K562 (cell line): ENCODE measurements around the gene ACSL3.

Experiments used
- BRF2 ChIP-seq: IDR thresholded peaks from 3 replicates; pipeline ENCODE4 v1.6.1; 2011; ENCODE audit warnings: borderline replicate concordance, mild to moderate bottlenecking; ENCODE audit not compliant: insufficient read length, insufficient read depth
- MYC ChIP-seq, 2 experiments: fragments of 250-450 bp in 1 of 2; sonication (Bioruptor Pico) in 1 of 2; IDR thresholded peaks; 2 replicates each; pipeline versions ENCODE4 v1.5.1 to v1.6.1; 2012 to 2021; ENCODE audit warnings: low read depth in 2 of 2, borderline replicate concordance in 1 of 2, improper control_type of control experiment in 1 of 2, low read length in 1 of 2, mild to moderate bottlenecking in 1 of 2, moderate library complexity in 1 of 2
- NR2C2 ChIP-seq, 2 experiments: fragments of 200-800 bp in 1 of 2; sonication (Bioruptor generic) in 1 of 2; sonication (generic) in 1 of 2; formaldehyde crosslinking in 1 of 2; IDR thresholded peaks; 2 replicates each; pipeline versions ENCODE4 v1.6.1 to v1.8.0; 2016 to 2022; ENCODE audit warnings: mild to moderate bottlenecking in 1 of 2, missing compliant biosample characterization in 1 of 2, missing genetic modification characterization in 1 of 2, missing genetic modification reagents in 1 of 2
- REST ChIP-seq, 2 experiments: fragments of 450-650 bp; formaldehyde crosslinking in 1 of 2; IDR thresholded peaks; 2 replicates each; pipeline versions ENCODE4 v1.4.0 to v1.6.1; 2014 to 2020; ENCODE audit warnings: mild to moderate bottlenecking in 2 of 2, borderline replicate concordance in 1 of 2, low read depth in 1 of 2
- SMC3 ChIP-seq: conservative IDR thresholded peaks from 2 replicates; pipeline ENCODE4 v1.6.1; 2011; ENCODE audit warnings: low read depth, low read length, improper control_type of control experiment; ENCODE audit not compliant: insufficient read depth
- SP1 ChIP-seq: sonication (generic); formaldehyde crosslinking; IDR thresholded peaks from 2 replicates; pipeline ENCODE4 v1.8.1; 2022; ENCODE audit warnings: mild to moderate bottlenecking, missing genetic modification reagents
- SPI1 ChIP-seq: IDR thresholded peaks from 2 replicates; pipeline ENCODE4 v1.6.1; 2011; ENCODE audit warnings: low read depth, low read length, control low read depth, borderline replicate concordance
- USF2 ChIP-seq: sonication (generic); formaldehyde crosslinking; IDR thresholded peaks from 2 replicates; pipeline ENCODE4 v1.5.0; 2020; ENCODE audit warnings: missing genetic modification reagents
- ZNF12 ChIP-seq: sonication (generic); formaldehyde crosslinking; IDR thresholded peaks from 2 replicates; pipeline ENCODE4 v1.4.0; 2020; ENCODE audit warnings: mild to moderate bottlenecking, missing genetic modification reagents
- TF ChIP-seq, protein P1 (sequence below), 3 experiments: IDR thresholded peaks in 2 of 3; conservative IDR thresholded peaks in 1 of 3; 2 replicates each; pipeline ENCODE4 v1.5.1; 2011 to 2012; ENCODE audit warnings: low read length in 3 of 3, mild to moderate bottlenecking in 3 of 3, control low read depth in 2 of 3, improper control_type of control experiment in 1 of 3, inconsistent platforms in 1 of 3, low read depth in 1 of 3, mixed read lengths in 1 of 3, moderate library complexity in 1 of 3; ENCODE audit not compliant: insufficient read depth in 2 of 3

GRCh38 chr2:222920657-222921186 lies 59.9 kb downstream of the ACSL3 start:
- TF ChIP-seq BRF2 = no peak
- no peak for TF ChIP-seq USF2 (CRISPR knock-in tag)
- TF ChIP-seq SMC3 = no peak
- no peak for TF ChIP-seq MYC (IDR thresholded peaks at IDR 0.05; ENCODE audit: low read depth, low read length)
- no peak for TF ChIP-seq MYC (CRISPR knock-in tag; IDR thresholded peaks at IDR 0.05; ENCODE audit: borderline replicate concordance, low read depth)
- no peak for TF ChIP-seq SPI1
- TF ChIP-seq ZNF12 (CRISPR knock-in tag) = no peak
- no peak for TF ChIP-seq NR2C2 (CRISPR knock-in tag; IDR thresholded peaks at IDR 0.05)
- TF ChIP-seq NR2C2 (tag; IDR thresholded peaks at IDR 0.05) = no peak
- TF ChIP-seq, protein P1, sequence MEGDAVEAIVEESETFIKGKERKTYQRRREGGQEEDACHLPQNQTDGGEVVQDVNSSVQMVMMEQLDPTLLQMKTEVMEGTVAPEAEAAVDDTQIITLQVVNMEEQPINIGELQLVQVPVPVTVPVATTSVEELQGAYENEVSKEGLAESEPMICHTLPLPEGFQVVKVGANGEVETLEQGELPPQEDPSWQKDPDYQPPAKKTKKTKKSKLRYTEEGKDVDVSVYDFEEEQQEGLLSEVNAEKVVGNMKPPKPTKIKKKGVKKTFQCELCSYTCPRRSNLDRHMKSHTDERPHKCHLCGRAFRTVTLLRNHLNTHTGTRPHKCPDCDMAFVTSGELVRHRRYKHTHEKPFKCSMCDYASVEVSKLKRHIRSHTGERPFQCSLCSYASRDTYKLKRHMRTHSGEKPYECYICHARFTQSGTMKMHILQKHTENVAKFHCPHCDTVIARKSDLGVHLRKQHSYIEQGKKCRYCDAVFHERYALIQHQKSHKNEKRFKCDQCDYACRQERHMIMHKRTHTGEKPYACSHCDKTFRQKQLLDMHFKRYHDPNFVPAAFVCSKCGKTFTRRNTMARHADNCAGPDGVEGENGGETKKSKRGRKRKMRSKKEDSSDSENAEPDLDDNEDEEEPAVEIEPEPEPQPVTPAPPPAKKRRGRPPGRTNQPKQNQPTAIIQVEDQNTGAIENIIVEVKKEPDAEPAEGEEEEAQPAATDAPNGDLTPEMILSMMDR (IDR thresholded peaks at IDR 0.05 in 2 of 3, conservative IDR thresholded peaks at IDR 0.05 in 1 of 3; ENCODE audit: insufficient read depth in 2 of 3, low read depth in 1 of 3, low read length in 3 of 3) = no peak
- TF ChIP-seq SP1 (CRISPR knock-in tag) = no peak
- no peak for TF ChIP-seq REST (IDR thresholded peaks at IDR 0.05; ENCODE audit: borderline replicate concordance)
- no peak for TF ChIP-seq REST (CRISPR knock-in tag; IDR thresholded peaks at IDR 0.05; ENCODE audit: low read depth)
